Activated CD8-positive, alpha-beta memory T cell treated with anti-CD3 and anti-CD28 coated beads, Interleukin-2, amount 50 U/mL, for 24 hours (primary cell): ENCODE results near the gene ATG10.
A peak's percentile ranks its signal among the peaks of the same experiment; 100 is the strongest.

Source experiments
- DNase-seq: peaks from one replicate; pipeline ENCODE4 v3.0.0-alpha.2; 2020; ENCODE audit errors: extremely low read depth

ATG10 gene

GRCh38 chr5:82276800-82277612 is 305.2 kb downstream of the ATG10 start:
- no peak for DNase-seq

GRCh38 chr5:82277613-82277986 is 305.8 kb downstream of the ATG10 start:
- DNase-seq = no peak

- peak; percentile 73 for DNase-seq
Observed at GRCh38 chr5:82277987-82278710, 306.3 kb downstream of the ATG10 start, which contains the start of gene RPS23. Gene RPS23, minus strand, starts transcription at chr5:82278354. Its CDS starts 31 bp downstream, at chr5:82278323.

GRCh38 chr5:82278711-82279370 is 307.0 kb downstream of the ATG10 start:
- no peak for DNase-seq

GRCh38 chr5:82283893-82284292 is 312.1 kb downstream of the ATG10 start:
- DNase-seq = no peak

GRCh38 chr5:82285206-82285605 is 313.4 kb downstream of the ATG10 start:
- no peak for DNase-seq

GRCh38 chr5:82287625-82288024 is 315.8 kb downstream of the ATG10 start:
- no peak for DNase-seq

GRCh38 chr5:82290005-82290404 is 318.2 kb downstream of the ATG10 start:
- no peak for DNase-seq

- no peak for DNase-seq
Observed at GRCh38 chr5:82290908-82291307, 319.1 kb downstream of the ATG10 start.

- DNase-seq = no peak
Observed at GRCh38 chr5:82291420-82291819, 319.6 kb downstream of the ATG10 start.

GRCh38 chr5:82295144-82295543 is 323.3 kb downstream of the ATG10 start:
- DNase-seq = no peak

GRCh38 chr5:82295959-82296531 is 324.2 kb downstream of the ATG10 start:
- no peak for DNase-seq

- DNase-seq = no peak
Observed at GRCh38 chr5:82296929-82297328, 325.1 kb downstream of the ATG10 start.

GRCh38 chr5:82297711-82298110 is 325.9 kb downstream of the ATG10 start:
- DNase-seq = no peak

GRCh38 chr5:82298668-82299067 is 326.8 kb downstream of the ATG10 start:
- no peak for DNase-seq

- no peak for DNase-seq
Observed at GRCh38 chr5:82301190-82301589, 329.4 kb downstream of the ATG10 start.
